Stimulated activated CD4-positive, alpha-beta T cell treated with anti-CD3 and anti-CD28 coated beads, Interleukin-15, amount 100 ng/mL, for 1 hour (primary cell): ENCODE results near the gene DPH3.
A peak's percentile ranks its signal among the peaks of the same experiment; 100 is the strongest.

ENCODE experiments used
- DNase-seq, 2 donors: peaks; one replicate each; pipeline ENCODE4 v3.0.0-alpha.2; 2020; ENCODE audit warnings: low read depth in 1 of 2, low spot score in 1 of 2

DPH3 gene

GRCh38 chr3:16257309-16257708 is 7.4 kb downstream of the DPH3 start:
- DNase-seq, result no peak

GRCh38 chr3:16255726-16256125 is 9.0 kb downstream of the DPH3 start:
- DNase-seq, result no peak

GRCh38 chr3:16255326-16255725 is 9.4 kb downstream of the DPH3 start:
- no peak for DNase-seq

- DNase-seq, result no peak
Observed at GRCh38 chr3:16254916-16255315, 9.8 kb downstream of the DPH3 start.

GRCh38 chr3:16253601-16254000 is 11.1 kb downstream of the DPH3 start:
- DNase-seq, result no peak

GRCh38 chr3:16252988-16253387 is 11.8 kb downstream of the DPH3 start:
- DNase-seq, result no peak

GRCh38 chr3:16252243-16252978 is 12.3 kb downstream of the DPH3 start:
- DNase-seq, result no peak

- no peak for DNase-seq
Observed at GRCh38 chr3:16251316-16252085, 13.2 kb downstream of the DPH3 start.

- no peak for DNase-seq
Observed at GRCh38 chr3:16249886-16250285, 14.9 kb downstream of the DPH3 start.

- no peak for DNase-seq
Observed at GRCh38 chr3:16249336-16249735, 15.4 kb downstream of the DPH3 start.

- DNase-seq, result no peak
Observed at GRCh38 chr3:16248556-16248955, 16.2 kb downstream of the DPH3 start.

GRCh38 chr3:16247282-16248061 is 17.3 kb downstream of the DPH3 start:
- peak; percentile 40 to 52 for DNase-seq

GRCh38 chr3:16245609-16246008 is 19.1 kb downstream of the DPH3 start:
- DNase-seq, result no peak

- no peak for DNase-seq
Observed at GRCh38 chr3:16243706-16244490, 20.8 kb downstream of the DPH3 start.

GRCh38 chr3:16242177-16242576 is 22.6 kb downstream of the DPH3 start:
- DNase-seq, result no peak

- DNase-seq, result no peak
Observed at GRCh38 chr3:16241225-16241624, 23.5 kb downstream of the DPH3 start.

GRCh38 chr3:16240229-16241023 is 24.3 kb downstream of the DPH3 start:
- no peak for DNase-seq

GRCh38 chr3:16239780-16240179 is 25.0 kb downstream of the DPH3 start:
- DNase-seq, result no peak

- no peak for DNase-seq
Observed at GRCh38 chr3:16239086-16239770, 25.5 kb downstream of the DPH3 start.
